Right lobe of liver (tissue), 4 donors: Measurements from ENCODE around the gene WDR27.

Experiments
- POLR2A ChIP-seq: fragments of 450-650 bp; IDR thresholded peaks from one replicate; pipeline ENCODE4 v1.6.1; 2017; ENCODE audit warnings: antibody characterized with exemption, mild to moderate bottlenecking
- TF ChIP-seq, protein P1 (sequence below), 4 donors: fragments of 200-600 bp in 3 of 4; fragments of 450-650 bp in 1 of 4; IDR thresholded peaks; one replicate each; pipeline versions ENCODE4 v1.5.1 to v1.8.0; 2016 to 2022; ENCODE audit warnings: antibody characterized with exemption in 4 of 4, mild to moderate bottlenecking in 2 of 4
- donor health status: DM: no; HTN: no; CAD: no.
- donor health status: DM: no; HTN: no; CAD: no.
- donor health status: DM: no; HTN: yes; CAD: no.

DNA sequence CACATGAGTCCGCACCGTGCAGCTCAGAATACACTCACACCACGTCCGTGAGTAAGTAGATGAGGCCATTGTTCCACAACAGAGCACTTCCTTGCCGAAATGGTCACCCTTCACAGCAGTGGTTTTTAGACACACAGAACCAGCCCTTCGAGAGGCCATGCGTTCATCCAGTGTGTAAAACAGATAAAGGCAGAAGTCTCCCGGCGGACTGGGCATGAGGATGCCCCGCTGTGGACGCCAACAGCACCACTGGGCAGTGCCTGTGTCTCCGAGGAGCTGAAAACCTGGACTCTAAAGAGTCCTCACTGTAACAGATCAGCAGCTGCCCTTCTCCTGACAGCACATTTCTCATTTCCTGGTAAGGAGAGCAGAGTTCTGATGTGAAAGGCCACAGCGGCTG, 75.2 kb downstream of the WDR27 start:
- TF ChIP-seq, protein P1, sequence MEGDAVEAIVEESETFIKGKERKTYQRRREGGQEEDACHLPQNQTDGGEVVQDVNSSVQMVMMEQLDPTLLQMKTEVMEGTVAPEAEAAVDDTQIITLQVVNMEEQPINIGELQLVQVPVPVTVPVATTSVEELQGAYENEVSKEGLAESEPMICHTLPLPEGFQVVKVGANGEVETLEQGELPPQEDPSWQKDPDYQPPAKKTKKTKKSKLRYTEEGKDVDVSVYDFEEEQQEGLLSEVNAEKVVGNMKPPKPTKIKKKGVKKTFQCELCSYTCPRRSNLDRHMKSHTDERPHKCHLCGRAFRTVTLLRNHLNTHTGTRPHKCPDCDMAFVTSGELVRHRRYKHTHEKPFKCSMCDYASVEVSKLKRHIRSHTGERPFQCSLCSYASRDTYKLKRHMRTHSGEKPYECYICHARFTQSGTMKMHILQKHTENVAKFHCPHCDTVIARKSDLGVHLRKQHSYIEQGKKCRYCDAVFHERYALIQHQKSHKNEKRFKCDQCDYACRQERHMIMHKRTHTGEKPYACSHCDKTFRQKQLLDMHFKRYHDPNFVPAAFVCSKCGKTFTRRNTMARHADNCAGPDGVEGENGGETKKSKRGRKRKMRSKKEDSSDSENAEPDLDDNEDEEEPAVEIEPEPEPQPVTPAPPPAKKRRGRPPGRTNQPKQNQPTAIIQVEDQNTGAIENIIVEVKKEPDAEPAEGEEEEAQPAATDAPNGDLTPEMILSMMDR (IDR thresholded peaks at IDR 0.05) = no peak
- TF ChIP-seq POLR2A = no peak
